Pancreas (tissue), 10 donors: ENCODE results near the gene IGFBP5. TPM values are rescaled to one million over a fixed set of nuclear protein-coding genes. Genes with fewer than 3 reads are reported as not detected.
A peak's percentile ranks its signal among the peaks of the same experiment; 100 is the strongest.

Source experiments
- ATAC-seq, 4 donors: fragments of 200-7000 bp; cut with Tn5 transposase; one replicate each; pipeline versions ENCODE4 v1.8.0 to v1.9.1; 2020; ENCODE audit warnings: mild to moderate bottlenecking in 4 of 4, moderate library complexity in 4 of 4
- DNase-seq, 6 donors: peaks; one replicate each; pipeline ENCODE4 v3.0.0-alpha.2; 2020
- FAIRE-seq: peaks from 2 replicates; lab custom pipeline; 2012; peaks lifted over from hg19 to GRCh38; lab: Jason Lieb, UNC
- H3K27ac ChIP-seq, 4 donors: fragments of 200-600 bp; sonication (generic); 1 replicate in 3 of 4; 2 replicates in 1 of 4; pipeline versions ENCODE4 v1.5.0 to v1.8.0; 2020
- H3K27me3 ChIP-seq, 4 donors: fragments of 200-600 bp; one replicate each; pipeline ENCODE4 v1.8.0; 2021
- H3K36me3 ChIP-seq, 3 donors: fragments of 200-600 bp; sonication (generic) in 1 of 3; one replicate each; pipeline versions ENCODE4 v1.5.0 to v1.8.0; 2020 to 2021
- H3K4me1 ChIP-seq, 3 donors: fragments of 200-600 bp; one replicate each; pipeline ENCODE4 v1.8.0; 2021
- H3K4me3 ChIP-seq, 4 donors: fragments of 200-600 bp; sonication (generic) in 2 of 4; one replicate each; pipeline versions ENCODE4 v1.5.0 to v1.8.0; 2020 to 2021
- H3K9me3 ChIP-seq, 4 donors: fragments of 200-600 bp; one replicate each; pipeline ENCODE4 v1.8.0; 2021
- CTCF ChIP-seq, 4 donors: fragments of 200-600 bp; sonication (generic) in 3 of 4; IDR thresholded peaks; one replicate each; pipeline versions ENCODE4 v1.5.0 to v1.8.0; 2021; ENCODE audit warnings: antibody characterized with exemption in 4 of 4
- WGBS, 2 donors: extraction: QIAGEN DNeasy Blood & Tissue Kit; methylation state at CpG; one replicate each; pipeline ENCODE4 v1.1.7; 2013; 5-methylcytosine and 5-hydroxymethylcytosine counted together
- intact Hi-C, 3 donors: fragments of 100-400 bp; cut with DNase I; formaldehyde crosslinking; loops; one replicate each; pipeline versions ENCODE4 v1.11.1 to v1.14.2; 2022
- polyA plus RNA-seq, 2 donors: library from polyadenylated mRNA; stranded (reverse); fragments of 200-250 nt; gene quantifications; one replicate each; pipeline ENCODE4 v1.2.3, GENCODE V29; 2013
- total RNA-seq, 6 donors: library from RNA; stranded (reverse); fragmentation: NEBNext Ultra II Directional in 4 of 6; extraction: Animal tissue kit (Norgen Biotek cat#: 25700) in 4 of 6; gene quantifications; one replicate each; pipeline versions ENCODE4 v1.2.1 to v1.2.4, GENCODE V29; 2021 to 2023
- donor health status: healthy with polysubstance abuse.
- donor health status: DM: no; HTN: no; CAD: no; lungs with moderate emphysema.
- donor health status: DM: no; HTN: no; CAD: no.
- donor health status: control.
- donor health status: control.
- donor health status: Bipolar disorder and iron deficiency.
- donor health status: DM: yes; HTN: yes; CAD: no.
- donor health status: DM: no; HTN: no; CAD: no.
- donor health status: DM: no; HTN: no; CAD: no.
- donor health status: DM: yes; HTN: yes; CAD: no.

The IGFBP5 gene
- total and polyA plus RNA-seq, 8 donors: 8.2 to 91.6 (median 23.2) TPM

DNA sequence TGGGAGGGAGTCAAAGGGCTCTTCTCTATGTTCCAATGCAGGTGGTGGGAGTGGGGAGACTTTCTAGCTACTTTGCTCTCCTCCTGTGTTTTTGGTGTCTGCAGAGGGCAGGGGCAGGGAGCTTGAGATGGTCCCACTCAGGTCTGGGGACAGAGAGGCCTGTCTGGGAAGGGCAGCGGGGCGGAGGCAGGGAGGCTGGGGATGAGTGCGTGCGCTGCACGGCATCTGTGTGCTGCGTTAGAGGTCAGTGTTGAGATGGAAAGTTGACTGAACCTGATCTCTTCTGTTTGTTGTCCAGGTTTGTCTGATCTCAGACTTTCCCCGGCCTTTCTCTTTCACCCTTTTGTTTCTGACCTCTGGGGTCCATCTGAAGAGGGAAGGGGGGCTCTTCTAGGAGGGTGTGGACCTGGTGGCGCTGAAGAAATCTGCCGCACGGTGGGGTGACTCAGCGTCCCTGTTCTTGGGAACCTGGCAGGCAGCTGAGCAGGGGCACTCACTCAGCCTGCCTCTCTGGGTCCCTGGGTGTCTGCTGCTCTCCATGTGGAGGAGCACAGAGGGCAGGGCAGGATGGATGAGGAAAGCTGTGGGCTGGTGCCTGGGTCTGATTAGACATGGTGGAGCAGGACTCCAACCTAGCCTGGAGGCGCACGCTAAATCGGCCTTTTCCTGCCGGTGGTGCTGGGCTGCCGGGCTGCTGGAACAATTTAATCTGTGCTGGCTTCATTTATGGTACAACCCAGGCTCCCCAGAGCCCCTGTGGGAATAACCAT lies 38.1 kb downstream of the IGFBP5 start:
- Histone ChIP-seq H3K27ac (peak overlapping the region in 1 of 4 donors; percentile 37), H3K4me1 (peaks cover 11 to 20% (median 18%) of the 10 kb centered on the region in 3 donors), H3K36me3 (no peaks in the 10 kb centered on the region), H3K27me3 (no peaks in the 10 kb centered on the region), H3K9me3 (no peaks in the 10 kb centered on the region), H3K4me3 (no peak overlapping the region)
- DNase-seq: peak in 1 of 6 donors; percentile 35
- intact Hi-C loops: no loop called here
- no peak for FAIRE-seq
- no peak for TF ChIP-seq CTCF (IDR thresholded peaks at IDR 0.05)
- 79 to 81% methylated on average over 16 of the region's 16 CpGs for WGBS, 2 donors
- no peak for ATAC-seq

DNA sequence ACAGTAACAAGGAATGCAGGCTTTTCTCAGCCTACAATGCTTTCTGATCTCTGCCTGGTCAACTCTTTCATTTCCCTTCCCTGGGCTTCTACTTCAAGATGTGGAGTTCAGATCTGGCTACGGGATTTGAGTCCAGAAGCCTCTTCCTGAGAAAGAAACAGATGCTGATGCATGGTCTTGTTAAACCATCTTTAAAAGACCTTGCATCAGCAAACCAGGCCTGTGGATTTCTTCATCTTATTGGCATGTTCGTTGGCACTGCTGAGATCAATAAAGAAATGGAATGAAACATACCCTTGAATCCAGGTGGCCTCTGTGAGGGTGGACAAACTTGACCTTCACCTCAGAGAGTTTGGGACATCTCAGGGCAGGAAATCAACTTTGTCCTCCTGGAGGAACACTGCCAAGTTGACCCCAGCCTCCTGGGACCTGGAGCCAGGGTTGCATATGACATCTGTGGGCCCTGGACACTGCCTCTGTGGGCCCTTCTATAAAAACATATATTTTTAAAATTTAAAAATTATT lies 40.8 kb downstream of the IGFBP5 start:
- FAIRE-seq (no peak), ATAC-seq (no peak), DNase-seq (peak in 1 of 6 donors; percentile 9)
- WGBS, 2 donors: 27 to 32% methylated on average over 2 of the region's 2 CpGs
- no peak for TF ChIP-seq CTCF (IDR thresholded peaks at IDR 0.05)
- Histone ChIP-seq H3K4me3 (no peak overlapping the region), H3K4me1 (peaks cover 22 to 38% (median 33%) of the 10 kb centered on the region in 3 donors), H3K36me3 (no peaks in the 10 kb centered on the region), H3K27ac (peak overlapping the region in 1 of 4 donors; percentile 52), H3K27me3 (no peaks in the 10 kb centered on the region), H3K9me3 (no peaks in the 10 kb centered on the region)
- intact Hi-C loops: no loop called here

- no peaks in the 10 kb centered on the region for H3K9me3 ChIP-seq
- intact Hi-C loops: no loop called here
- TF ChIP-seq CTCF (IDR thresholded peaks at IDR 0.05): no peak
- H3K4me1 ChIP-seq: peaks cover 27 to 41% (median 33%) of the 10 kb centered on the region in 3 donors
- no peak overlapping the region for H3K4me3 ChIP-seq
- WGBS, 2 donors: 40 to 46% methylated on average over 2 of the region's 2 CpGs
- no peak for ATAC-seq
- H3K27ac ChIP-seq: peak overlapping the region in 2 of 4 donors; percentile 13 to 52
- H3K36me3 ChIP-seq: no peaks in the 10 kb centered on the region
- H3K27me3 ChIP-seq: no peaks in the 10 kb centered on the region
- no peak for DNase-seq
- FAIRE-seq: no peak
Observed at GRCh38 chr2:216653931-216654365, 41.4 kb downstream of the IGFBP5 start.

DNA sequence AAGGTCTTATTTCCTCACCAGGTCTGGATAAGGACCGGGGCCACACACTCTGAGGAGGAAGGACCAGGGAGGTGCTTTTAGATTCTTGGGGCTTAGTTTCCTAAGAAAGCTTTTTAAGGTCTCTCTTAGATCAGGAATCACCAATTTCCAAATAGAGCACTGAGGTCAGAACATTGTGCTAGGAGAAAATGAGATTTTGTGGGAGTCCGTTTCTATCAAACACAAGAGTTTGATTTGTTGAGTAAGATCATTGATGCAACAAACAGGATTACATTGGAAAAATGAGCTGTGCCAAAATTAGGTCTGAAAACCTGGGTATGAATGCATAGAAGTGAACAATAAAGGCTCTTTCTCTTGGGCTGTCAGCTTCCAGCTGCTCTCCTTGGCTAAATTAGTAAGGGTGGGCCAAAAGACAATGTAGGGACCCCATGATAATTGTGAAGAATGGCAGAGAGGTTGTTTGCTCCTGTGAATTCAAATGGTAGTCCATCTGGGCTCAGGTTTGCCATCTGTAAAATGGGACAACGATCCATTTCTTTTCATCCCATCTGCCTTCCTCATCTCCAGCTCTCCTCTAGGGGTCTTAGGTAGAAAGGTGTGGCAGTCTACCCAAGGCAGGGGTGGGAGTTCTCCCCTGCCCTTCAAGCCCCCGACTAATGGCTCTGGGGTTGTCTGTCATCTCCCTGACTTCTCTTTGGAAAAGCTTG lies 42.1 kb downstream of the IGFBP5 start:
- no peak overlapping the region for H3K4me3 ChIP-seq
- DNase-seq (no peak), FAIRE-seq (no peak), ATAC-seq (no peak)
- peaks cover 30 to 36% (median 30%) of the 10 kb centered on the region in 3 donors for H3K4me1 ChIP-seq
- peak overlapping the region in 3 of 4 donors; percentile 28 to 84 (median 83) for H3K27ac ChIP-seq
- WGBS, 2 donors: 78 to 79% methylated on average over 4 of the region's 4 CpGs
- no peaks in the 10 kb centered on the region for H3K9me3 ChIP-seq
- intact Hi-C loops: no loop called here
- H3K36me3 ChIP-seq: no peaks in the 10 kb centered on the region
- TF ChIP-seq CTCF (IDR thresholded peaks at IDR 0.05): no peak
- no peaks in the 10 kb centered on the region for H3K27me3 ChIP-seq
